Muscle of back (tissue), 11 donors: Measurements from ENCODE around the gene NUTM2D. TPM values are rescaled to one million over a fixed set of nuclear protein-coding genes. Genes with fewer than 3 reads are reported as not detected.
A peak's percentile ranks its signal among the peaks of the same experiment; 100 is the strongest.
"Not testable (repeated sequence)": the region's sequence is repeated elsewhere in the genome, so short reads cannot be mapped to it uniquely, and the experiment has no call there.

Experiments used
- DNase-seq, 3 donors: peaks; one replicate each; pipeline versions ENCODE4 v3.0.0 to v3.0.0-alpha.2; 2013
- polyA plus RNA-seq, 10 donors: library from polyadenylated mRNA; unstranded; fragments of 120-200 nt; gene quantifications; one replicate each; pipeline ENCODE4 v1.2.1, GENCODE V29; 2013; ENCODE audit not compliant: insufficient read length in 10 of 10

Gene NUTM2D
- polyA plus RNA-seq, 10 donors: 4.0 to 10.5 (median 7.8) TPM

DNA sequence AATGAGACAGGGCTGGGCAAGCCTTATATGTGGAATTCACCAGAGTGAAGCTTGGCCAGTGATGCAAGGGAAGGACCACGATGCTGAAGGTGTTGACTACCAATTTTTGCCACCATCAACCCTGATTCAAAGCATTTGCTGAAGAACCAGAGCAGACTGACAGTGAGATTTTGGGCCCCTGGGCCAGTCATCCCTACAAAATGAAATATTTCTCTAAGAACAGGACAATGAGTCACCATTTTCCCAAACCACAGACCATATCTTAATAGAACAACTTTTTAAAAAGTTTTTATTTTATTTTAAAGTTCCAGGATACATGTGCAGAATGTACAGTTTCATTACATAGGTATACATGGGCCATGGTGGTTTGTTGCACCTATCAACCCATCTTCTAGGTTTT is 16.5 kb downstream of the NUTM2D start:
- not testable (repeated sequence) for DNase-seq

DNA sequence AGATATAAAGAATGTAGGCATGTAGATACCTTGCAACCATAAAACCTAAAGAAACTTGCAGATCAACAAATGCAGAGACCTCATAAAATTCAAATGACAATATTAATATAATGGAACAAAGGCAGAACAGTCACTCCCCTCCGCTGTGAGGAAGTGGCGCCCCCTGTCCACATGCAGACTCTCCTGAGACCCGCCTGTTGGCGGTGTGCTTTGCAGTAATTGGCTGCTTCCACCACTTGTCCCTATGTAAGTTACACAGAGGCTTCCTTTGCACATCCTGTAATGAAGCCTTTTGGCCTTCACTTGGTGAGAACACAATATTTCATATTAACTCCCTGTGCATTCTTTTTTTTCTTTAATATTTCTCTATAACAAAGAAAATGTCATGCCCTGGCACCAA is 21.6 kb downstream of the NUTM2D start:
- not testable (repeated sequence) for DNase-seq

DNA sequence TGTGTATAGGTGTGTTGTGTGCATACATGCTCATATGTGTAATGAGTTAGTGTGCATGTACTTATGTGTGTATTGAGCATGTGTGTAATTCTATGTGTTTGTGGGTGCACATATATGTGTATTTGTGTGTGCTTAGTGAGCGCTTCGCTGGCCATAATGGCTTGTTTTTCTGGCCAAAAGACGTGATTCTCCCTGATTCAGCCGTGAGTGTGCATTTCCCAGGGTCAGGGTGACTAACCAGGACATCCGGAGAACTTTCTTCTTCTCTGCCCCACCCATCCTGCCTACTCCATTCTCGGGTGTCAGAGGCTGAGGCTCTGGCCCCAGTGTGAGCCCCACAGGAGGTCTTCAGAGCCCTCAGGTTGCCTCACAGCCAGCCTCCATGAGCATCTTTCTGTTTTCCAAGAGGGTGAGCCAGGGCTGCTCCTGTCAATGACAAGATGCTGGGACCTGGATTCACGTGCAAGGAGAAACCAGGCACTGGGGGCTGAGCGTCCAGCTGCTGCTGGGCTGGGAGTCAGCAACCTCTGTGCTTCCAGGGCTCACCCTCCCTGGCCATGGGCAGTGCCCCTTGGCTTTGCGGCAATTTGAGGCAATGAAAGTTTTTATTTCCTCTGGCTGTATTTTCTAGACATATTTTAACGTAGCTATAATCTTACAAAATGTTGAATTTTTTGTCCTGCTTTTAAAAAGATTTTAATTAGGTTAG is 25.8 kb downstream of the NUTM2D start:
- DNase-seq: not testable (repeated sequence)

DNA sequence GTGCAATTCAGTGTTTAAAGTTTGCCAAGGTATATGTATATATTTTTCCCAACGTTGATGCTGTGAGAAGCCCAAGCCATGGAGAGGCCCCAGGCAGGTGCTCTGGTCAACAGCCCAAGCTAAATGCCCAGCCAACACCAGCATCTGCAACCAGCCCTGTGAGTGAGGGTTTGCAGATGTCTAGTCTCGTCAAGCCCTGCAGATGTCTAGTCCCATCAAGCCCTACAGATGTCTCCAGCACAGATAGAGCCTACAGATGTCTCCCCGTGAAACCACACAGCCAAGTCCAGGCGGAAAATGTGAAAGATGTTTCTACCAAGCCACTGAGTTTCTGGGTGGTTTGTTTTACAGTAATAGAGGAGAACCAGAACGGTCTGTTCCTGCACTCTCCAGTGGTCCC is 26.7 kb downstream of the NUTM2D start:
- DNase-seq: peak; percentile 1 to 23 (median 7)

DNA sequence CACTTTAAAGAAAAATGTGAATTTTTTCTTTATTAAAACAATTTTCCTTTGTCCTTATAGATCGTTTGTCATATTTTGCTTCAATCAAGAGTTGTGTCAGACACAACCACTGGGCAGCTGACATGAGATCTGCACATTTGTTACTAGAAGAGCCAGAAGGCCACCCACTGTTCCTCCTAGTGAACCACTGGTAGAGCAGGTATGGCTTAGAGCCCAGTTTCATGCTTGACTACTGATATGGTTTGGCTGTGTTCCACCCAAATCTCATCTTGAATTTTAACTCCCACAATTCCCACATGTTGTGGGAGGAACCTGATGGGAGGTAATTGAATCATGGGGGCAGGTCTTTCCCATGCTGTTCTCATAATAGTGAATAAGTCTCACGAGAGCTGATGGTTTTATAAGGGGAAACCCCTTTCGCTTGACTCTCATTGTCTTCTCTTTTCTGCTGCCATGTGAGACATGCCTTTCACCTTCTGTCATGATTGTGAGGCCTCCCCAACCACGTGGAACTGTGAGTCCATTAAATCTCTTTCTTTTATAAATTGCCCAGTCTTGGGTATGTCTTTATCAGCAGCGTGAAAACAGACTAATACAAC is 28.3 kb downstream of the NUTM2D start:
- DNase-seq: not testable (repeated sequence)

DNA sequence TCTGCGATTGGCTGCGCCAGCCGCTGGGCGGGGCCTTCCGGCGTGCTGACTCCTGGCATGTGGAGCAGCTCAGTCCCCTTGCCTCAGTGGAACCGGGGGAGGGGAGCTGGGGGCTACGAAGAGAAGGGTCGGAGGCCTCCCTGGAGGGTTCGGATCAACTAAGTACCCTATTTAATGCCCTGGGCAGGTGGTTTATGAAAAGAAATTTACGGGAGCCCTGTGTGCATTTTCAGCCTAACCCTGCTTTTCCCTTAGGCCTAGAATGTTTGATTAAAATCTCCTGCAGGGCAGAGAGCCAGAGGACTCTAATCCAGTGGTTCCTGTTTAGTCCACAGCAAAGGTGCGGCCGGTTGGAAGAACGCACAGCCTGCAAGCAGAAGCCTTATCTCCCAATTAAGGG is 33.8 kb downstream of the NUTM2D start:
- DNase-seq: not testable (repeated sequence)

DNA sequence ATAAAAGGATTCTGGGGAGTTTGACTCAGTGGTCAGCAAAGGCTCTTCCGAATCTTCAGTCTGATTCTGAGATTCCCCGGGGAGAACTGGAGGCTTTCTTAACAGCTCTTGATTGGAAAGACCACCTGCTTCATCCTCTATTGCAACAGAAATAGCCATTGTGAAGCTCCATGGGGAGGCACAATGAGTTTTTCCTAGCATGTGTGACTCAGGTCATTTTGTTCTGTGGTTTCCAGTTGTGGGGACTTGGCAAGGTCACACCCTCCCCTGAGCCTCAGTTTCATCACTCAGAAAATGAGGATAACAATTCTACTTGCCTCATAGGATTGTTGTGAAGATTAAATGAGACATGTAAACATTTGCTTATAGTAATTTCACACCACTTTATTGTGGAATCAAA is 38.7 kb downstream of the NUTM2D start:
- not testable (repeated sequence) for DNase-seq

DNA sequence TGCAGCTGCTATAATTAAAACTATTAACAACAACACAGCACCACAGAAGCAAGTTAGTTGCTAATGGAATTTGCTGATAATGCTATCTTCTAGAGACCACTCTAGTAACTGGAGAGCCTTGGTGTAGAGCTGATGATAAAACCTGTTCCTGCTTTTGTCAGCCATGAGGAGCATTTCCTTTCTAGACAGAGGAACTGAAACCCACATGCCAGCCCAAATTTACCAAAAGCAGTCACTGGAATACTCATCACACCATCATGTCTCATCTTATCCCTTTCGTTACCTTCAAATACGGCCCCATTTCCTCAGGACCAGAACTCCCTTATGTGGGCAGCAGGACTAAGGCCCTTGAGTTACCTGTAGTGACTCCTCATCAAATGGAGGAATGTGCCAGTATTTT is 40.9 kb downstream of the NUTM2D start:
- not testable (repeated sequence) for DNase-seq

DNA sequence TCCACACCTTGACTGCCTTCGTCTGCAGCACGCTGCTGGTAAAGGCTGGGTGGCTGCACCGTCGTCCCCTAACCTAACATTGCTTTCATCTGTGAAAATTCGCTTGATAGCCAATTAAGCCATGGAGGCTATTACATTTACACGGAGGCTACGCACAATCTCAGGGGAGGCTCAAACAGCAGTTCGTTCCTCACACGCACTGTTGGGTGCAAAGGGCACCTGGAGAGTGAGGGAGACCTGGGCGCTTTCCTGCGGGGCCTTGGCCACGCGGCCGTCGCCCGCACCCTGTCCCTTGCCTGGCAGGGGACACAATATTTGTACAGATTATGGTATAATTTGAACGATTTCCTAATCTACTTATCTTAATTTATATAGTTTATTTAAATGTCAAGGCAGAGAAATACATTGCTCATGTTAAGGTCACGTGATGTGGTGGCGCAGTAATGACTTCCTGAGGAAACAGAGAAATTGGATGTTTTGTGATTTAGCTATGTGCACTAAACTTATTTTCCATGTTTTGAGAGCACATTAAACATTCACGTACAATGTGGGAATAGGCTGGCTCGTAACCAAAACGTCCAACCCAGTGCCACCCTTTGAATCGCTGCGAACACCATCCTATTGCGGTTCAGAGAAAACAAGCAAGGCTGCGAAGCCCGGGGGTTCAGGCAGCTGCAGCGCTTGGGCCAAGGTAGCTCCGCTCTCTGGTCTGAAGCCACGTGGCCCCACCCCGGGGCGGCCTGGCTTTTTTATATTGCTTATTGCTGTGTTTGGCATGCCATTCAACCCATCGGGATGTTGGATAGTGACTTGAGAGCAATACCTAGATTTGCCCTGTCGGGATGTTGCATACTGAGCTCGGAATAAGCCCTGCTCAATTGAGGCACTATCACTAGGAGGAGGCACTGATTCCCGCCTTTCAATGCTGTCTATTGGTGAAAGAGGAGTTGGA is 50.2 kb downstream of the NUTM2D start:
- DNase-seq: peak in 2 of 3 donors; percentile 0 to 27

DNA sequence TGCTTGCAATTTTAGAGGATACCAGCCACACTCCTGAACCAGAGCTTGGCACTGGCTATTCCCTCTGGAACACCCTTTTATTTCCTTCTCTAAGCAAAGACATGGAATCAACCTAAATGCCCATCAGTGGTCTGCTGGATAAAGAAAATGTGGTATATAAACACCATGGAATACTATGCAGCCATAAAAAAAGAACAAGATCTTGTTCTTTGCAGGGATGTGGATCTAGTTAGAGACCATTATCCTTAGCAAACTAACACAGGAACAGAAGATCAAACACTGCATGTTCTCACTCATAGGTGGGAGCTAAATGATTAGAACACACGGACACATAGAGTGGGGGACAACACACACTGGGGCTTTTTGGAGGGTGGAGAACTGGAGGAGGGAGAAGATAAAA is 56.4 kb downstream of the NUTM2D start:
- not testable (repeated sequence) for DNase-seq

Other genes with a start within 250 kb of the NUTM2D start
- 1 to 10 TPM in 9 of 10 donors, under 1 TPM in 1; 0.98 to 3.0 (median 2.1) TPM for gene NUTM2A, start 132.3 kb upstream of the NUTM2D start, polyA plus RNA-seq
- 10 to 100 TPM; 14.6 to 21.9 (median 17.0) TPM for gene MINPP1, start 147.1 kb downstream of the NUTM2D start, polyA plus RNA-seq